ENCODE measurements around the gene TRIM45. TPM values are rescaled to one million over a fixed set of nuclear protein-coding genes. Genes with fewer than 3 reads are reported as not detected.

Gene TRIM45
- total RNA-seq, 1 experiment from 2014 or later = 12.7 TPM

- H3K36me3 ChIP-seq (replicated peaks; ENCODE audit: control insufficient read depth, insufficient read depth, low read length) = peaks cover 51% of the 10 kb centered on the region
- no peak overlapping the region for H3K4me3 ChIP-seq (ENCODE audit: insufficient read depth, low read depth, low read length)
- no peaks in the 10 kb centered on the region for H3K27me3 ChIP-seq (ENCODE audit: control insufficient read depth, insufficient read depth, low read length)
- no peak for DNase-seq
Measured at GRCh38 chr1:117076648-117077047, 44.9 kb downstream of the TRIM45 start.

- DNase-seq = no peak
Measured at GRCh38 chr1:117070124-117070523, 51.4 kb downstream of the TRIM45 start.

GRCh38 chr1:117069220-117069844 lies 52.2 kb downstream of the TRIM45 start:
- H3K27me3 ChIP-seq (ENCODE audit: control insufficient read depth, insufficient read depth, low read length) = no peaks in the 10 kb centered on the region
- peaks cover 8% of the 10 kb centered on the region for H3K36me3 ChIP-seq (replicated peaks; ENCODE audit: control insufficient read depth, insufficient read depth, low read length)
- no peak for DNase-seq
- H3K4me3 ChIP-seq (ENCODE audit: insufficient read depth, low read depth, low read length) = no peak overlapping the region

More at GRCh38 chr1:117070124-117070523, 51.4 kb downstream of the TRIM45 start:
- Histone ChIP-seq H3K4me3 (ENCODE audit: insufficient read depth, low read depth, low read length) (no peak overlapping the region), H3K36me3 (replicated peaks; ENCODE audit: control insufficient read depth, insufficient read depth, low read length) (peaks cover 13% of the 10 kb centered on the region), H3K27me3 (ENCODE audit: control insufficient read depth, insufficient read depth, low read length) (no peaks in the 10 kb centered on the region)

- no peak overlapping the region for H3K4me3 ChIP-seq (ENCODE audit: insufficient read depth, low read depth, low read length)
- peaks cover 4% of the 10 kb centered on the region for H3K36me3 ChIP-seq (replicated peaks; ENCODE audit: control insufficient read depth, insufficient read depth, low read length)
- no peak for DNase-seq
- no peaks in the 10 kb centered on the region for H3K27me3 ChIP-seq (ENCODE audit: control insufficient read depth, insufficient read depth, low read length)
Measured at GRCh38 chr1:117068580-117068979, 53.0 kb downstream of the TRIM45 start.

- Histone ChIP-seq H3K27me3 (ENCODE audit: control insufficient read depth, insufficient read depth, low read length) (no peaks in the 10 kb centered on the region), H3K4me3 (ENCODE audit: insufficient read depth, low read depth, low read length) (no peak overlapping the region), H3K36me3 (replicated peaks; ENCODE audit: control insufficient read depth, insufficient read depth, low read length) (peaks cover 4% of the 10 kb centered on the region)
- DNase-seq = peak; percentile 62
Measured at GRCh38 chr1:117067533-117068370, 53.8 kb downstream of the TRIM45 start.

GRCh38 chr1:117066367-117066766 lies 55.2 kb downstream of the TRIM45 start:
- Histone ChIP-seq H3K36me3 (replicated peaks; ENCODE audit: control insufficient read depth, insufficient read depth, low read length) (peaks cover 4% of the 10 kb centered on the region), H3K27me3 (ENCODE audit: control insufficient read depth, insufficient read depth, low read length) (no peaks in the 10 kb centered on the region), H3K4me3 (ENCODE audit: insufficient read depth, low read depth, low read length) (no peak overlapping the region)
- DNase-seq = no peak

- no peak for DNase-seq
- Histone ChIP-seq H3K27me3 (ENCODE audit: control insufficient read depth, insufficient read depth, low read length) (no peaks in the 10 kb centered on the region), H3K4me3 (ENCODE audit: insufficient read depth, low read depth, low read length) (no peak overlapping the region), H3K36me3 (replicated peaks; ENCODE audit: control insufficient read depth, insufficient read depth, low read length) (peaks cover 3% of the 10 kb centered on the region)
Measured at GRCh38 chr1:117061986-117062415, 59.5 kb downstream of the TRIM45 start.

Other genes starting within 250 kb of the TRIM45 start
- gene PTGFRN, start 211.8 kb downstream of the TRIM45 start, total RNA-seq (2014; rRNA removed; shearing (Covaris generic)) = 78.4 and 81.4 TPM in 2 replicates
- 0.31 and 0.70 TPM in 2 replicates for gene CD101, start 120.0 kb downstream of the TRIM45 start, total RNA-seq (2014; rRNA removed; shearing (Covaris generic))
- gene TTF2, start 61.4 kb downstream of the TRIM45 start, total RNA-seq (2014; rRNA removed; shearing (Covaris generic)) = 64.6 and 81.2 TPM in 2 replicates
- gene VTCN1, start 89.2 kb upstream of the TRIM45 start, total RNA-seq (2014; rRNA removed; shearing (Covaris generic)) = not detected in 2 replicates
- gene MAN1A2, start 245.7 kb upstream of the TRIM45 start, total RNA-seq (2014; rRNA removed; shearing (Covaris generic)) = 16.0 and 17.8 TPM in 2 replicates